Measurements from ENCODE around the gene TRIP12.
A peak's percentile ranks its signal among the peaks of the same experiment; 100 is the strongest.
"Not testable (repeated sequence)": the region's sequence is repeated elsewhere in the genome, so short reads cannot be mapped to it uniquely, and the experiment has no call there.

The TRIP12 gene

DNA sequence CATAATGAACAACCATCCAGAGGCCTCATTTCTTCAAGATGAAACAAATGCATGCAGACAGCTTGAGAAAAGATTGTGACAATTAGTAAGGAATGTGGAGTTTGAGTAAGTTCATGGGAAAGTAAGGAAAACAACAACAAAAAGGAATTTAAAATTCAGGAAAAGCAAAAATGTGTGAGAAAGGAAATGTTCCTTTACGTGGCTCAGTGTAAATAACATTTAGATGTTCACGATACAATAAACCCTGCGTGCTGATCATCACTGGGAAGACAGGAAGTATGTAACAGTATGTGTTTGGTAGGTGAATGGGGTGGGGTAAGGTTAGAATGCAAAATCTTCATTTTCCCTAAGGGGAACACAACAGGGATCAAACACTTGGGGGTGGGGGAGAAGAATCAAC lies 72.7 kb downstream of the TRIP12 start:
- no peak overlapping the region for H3K4me3 Mint-ChIP-seq
- H3K36me3 Mint-ChIP-seq (ENCODE audit: low read depth), result peaks cover 75% of the 10 kb centered on the region
- no peaks in the 10 kb centered on the region for H3K9me3 Mint-ChIP-seq
- H3K27ac Mint-ChIP-seq, result peak overlapping the region; percentile 18
- peaks cover 72% of the 10 kb centered on the region for H3K4me1 Mint-ChIP-seq (ENCODE audit: low read depth)
- DNase-seq, result no peak
- no peaks in the 10 kb centered on the region for H3K27me3 Mint-ChIP-seq

DNA sequence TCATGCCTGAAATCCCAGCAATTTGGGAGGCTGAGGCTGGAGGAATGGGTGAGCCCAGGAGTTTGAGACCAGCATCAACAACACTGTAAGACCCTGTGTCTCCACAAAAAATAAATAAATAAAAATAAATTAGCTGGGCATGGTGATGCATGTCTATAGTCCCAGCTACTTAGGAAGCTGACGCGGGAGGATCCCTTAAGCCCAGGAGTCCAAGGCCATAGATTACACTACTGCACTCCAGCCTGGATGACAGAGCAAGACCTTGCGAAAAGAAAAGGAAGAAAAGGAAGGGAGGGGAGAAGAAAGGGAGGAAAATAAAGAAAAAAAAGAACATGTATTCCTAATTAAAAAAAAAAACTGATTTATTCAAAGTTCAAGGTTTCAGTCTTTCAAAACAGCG lies 78.2 kb downstream of the TRIP12 start:
- H3K4me1 Mint-ChIP-seq (ENCODE audit: low read depth), result peaks cover 50% of the 10 kb centered on the region
- H3K4me3 Mint-ChIP-seq, result no peak overlapping the region
- H3K36me3 Mint-ChIP-seq (ENCODE audit: low read depth), result peaks cover 83% of the 10 kb centered on the region
- H3K27ac Mint-ChIP-seq, result no peak overlapping the region
- DNase-seq, result no peak
- no peaks in the 10 kb centered on the region for H3K9me3 Mint-ChIP-seq
- no peaks in the 10 kb centered on the region for H3K27me3 Mint-ChIP-seq

DNA sequence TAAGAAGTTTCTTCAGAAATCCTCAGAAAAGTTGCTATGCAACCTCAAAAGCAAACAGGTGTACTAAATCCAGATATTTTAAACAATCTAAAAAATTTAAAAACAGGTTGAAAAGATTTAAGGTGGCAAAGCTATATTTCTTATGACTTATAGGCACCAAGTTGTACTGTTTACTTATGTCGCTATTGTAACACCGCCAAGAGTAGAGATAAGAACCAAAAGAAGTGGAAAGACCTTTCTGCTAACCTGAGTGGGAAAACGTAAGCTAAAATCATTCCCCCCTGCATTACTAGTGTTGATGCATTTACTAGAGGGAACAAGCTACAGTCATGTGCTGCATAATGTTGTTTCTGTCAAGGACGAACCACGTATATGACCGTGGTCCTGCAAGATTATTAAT lies 83.1 kb downstream of the TRIP12 start:
- no peak for DNase-seq
- peaks cover 84% of the 10 kb centered on the region for H3K36me3 Mint-ChIP-seq (ENCODE audit: low read depth)
- H3K9me3 Mint-ChIP-seq, result no peaks in the 10 kb centered on the region
- no peak overlapping the region for H3K4me3 Mint-ChIP-seq
- peaks cover 64% of the 10 kb centered on the region for H3K4me1 Mint-ChIP-seq (ENCODE audit: low read depth)
- H3K27ac Mint-ChIP-seq, result no peak overlapping the region
- H3K27me3 Mint-ChIP-seq, result no peaks in the 10 kb centered on the region

DNA sequence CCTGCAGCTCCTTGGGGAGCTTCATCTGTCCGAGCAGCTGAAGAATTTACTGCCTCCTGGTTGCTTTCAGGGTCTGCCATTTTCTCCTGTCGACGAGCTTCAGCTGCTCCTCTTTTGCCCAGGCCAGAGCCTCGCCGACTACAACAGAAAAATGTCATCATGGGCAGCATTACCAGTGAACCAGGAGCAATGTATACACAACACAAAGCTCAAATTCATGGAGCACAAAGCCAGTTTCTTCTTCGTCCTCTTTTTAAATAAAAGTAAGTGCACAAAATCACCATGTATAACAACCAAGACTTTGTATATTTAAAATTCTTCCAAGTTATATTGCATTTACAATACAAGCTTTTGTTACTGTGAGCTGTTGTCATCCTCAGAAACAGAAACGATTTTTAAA lies 85.0 kb downstream of the TRIP12 start:
- peaks cover 69% of the 10 kb centered on the region for H3K4me1 Mint-ChIP-seq (ENCODE audit: low read depth)
- no peak overlapping the region for H3K4me3 Mint-ChIP-seq
- no peaks in the 10 kb centered on the region for H3K9me3 Mint-ChIP-seq
- peak overlapping the region; percentile 26 for H3K27ac Mint-ChIP-seq
- no peaks in the 10 kb centered on the region for H3K27me3 Mint-ChIP-seq
- H3K36me3 Mint-ChIP-seq (ENCODE audit: low read depth), result peaks cover 87% of the 10 kb centered on the region
- DNase-seq, result no peak

DNA sequence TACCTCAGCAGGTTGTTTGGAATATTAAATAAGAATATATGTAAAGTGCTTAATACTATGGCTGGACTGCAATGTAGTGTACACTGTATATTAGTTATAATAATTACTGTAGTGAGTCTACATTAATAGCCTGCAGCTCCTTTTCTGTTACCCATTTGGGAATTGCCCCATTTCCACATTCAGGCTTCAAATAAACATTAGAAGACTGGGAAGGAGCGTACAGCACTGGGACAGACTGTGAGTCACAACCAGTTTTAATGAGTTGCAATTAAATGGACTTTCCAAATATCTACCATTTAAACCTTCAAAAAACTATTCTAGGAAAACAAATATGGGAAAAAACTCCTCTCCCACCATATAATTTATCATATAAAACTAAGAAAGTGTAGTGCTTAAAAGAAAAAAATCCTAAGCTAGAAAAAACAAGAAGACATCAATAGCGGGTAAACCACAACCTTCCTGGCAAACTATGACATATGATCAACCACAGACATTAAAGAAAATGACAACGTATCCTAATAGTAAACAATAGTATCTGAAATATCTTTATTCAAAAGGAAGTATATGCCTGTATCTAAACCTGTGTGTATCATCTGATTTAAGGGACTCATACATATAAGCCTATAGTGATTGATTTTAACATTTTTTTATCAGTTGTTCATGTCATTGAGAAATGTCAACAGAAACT lies 86.1 kb downstream of the TRIP12 start:
- Mint-ChIP-seq H3K36me3 (ENCODE audit: low read depth) (peaks cover 87% of the 10 kb centered on the region), H3K4me1 (ENCODE audit: low read depth) (peaks cover 68% of the 10 kb centered on the region), H3K9me3 (no peaks in the 10 kb centered on the region), H3K27me3 (no peaks in the 10 kb centered on the region), H3K4me3 (no peak overlapping the region), H3K27ac (peak overlapping the region; percentile 19)
- DNase-seq, result no peak

DNA sequence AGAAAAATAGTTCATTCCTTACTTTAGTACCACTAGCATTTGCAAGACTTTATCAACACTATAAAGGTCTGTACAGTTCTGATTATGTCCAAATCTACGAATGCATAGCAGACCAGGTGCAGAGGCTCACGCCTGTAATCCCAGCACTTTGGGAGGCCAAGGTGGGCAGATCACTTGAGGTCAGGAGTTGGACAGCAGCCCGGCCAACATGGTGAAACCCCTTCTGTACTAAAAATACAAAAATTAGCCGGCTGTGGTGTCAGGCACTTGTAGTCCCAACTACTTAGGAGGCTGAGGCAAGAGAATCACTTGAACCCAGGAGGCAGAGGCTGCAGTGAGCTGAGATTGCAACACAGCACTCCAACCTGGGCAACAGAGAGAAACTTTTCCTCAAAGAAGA lies 87.4 kb downstream of the TRIP12 start:
- peaks cover 68% of the 10 kb centered on the region for H3K4me1 Mint-ChIP-seq (ENCODE audit: low read depth)
- peaks cover 86% of the 10 kb centered on the region for H3K36me3 Mint-ChIP-seq (ENCODE audit: low read depth)
- not testable (repeated sequence) for H3K4me3 Mint-ChIP-seq, DNase-seq, H3K27me3 Mint-ChIP-seq, H3K9me3 Mint-ChIP-seq, H3K27ac Mint-ChIP-seq

DNA sequence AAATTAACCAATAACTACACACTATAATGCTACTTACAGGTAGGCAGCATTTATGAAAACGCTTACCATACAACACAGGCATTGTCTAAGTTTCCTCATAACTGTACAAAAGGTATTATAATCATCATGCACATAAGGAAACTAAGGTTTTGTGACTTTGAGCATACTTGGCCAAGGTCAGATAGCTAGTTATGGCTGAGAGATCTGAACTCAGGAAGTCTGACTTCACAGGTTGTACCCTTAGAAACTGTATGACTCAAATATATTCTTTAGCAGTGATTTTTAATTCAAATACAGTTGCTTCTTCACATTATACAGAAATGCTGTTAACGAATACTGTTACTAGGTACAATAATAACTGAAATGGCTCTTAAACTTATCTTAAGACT lies 89.3 kb downstream of the TRIP12 start:
- Mint-ChIP-seq H3K27ac (peak overlapping the region; percentile 29), H3K9me3 (peaks cover under 1% of the 10 kb centered on the region), H3K36me3 (ENCODE audit: low read depth) (peaks cover 87% of the 10 kb centered on the region), H3K4me3 (no peak overlapping the region), H3K4me1 (ENCODE audit: low read depth) (peaks cover 59% of the 10 kb centered on the region), H3K27me3 (no peaks in the 10 kb centered on the region)
- DNase-seq, result no peak

DNA sequence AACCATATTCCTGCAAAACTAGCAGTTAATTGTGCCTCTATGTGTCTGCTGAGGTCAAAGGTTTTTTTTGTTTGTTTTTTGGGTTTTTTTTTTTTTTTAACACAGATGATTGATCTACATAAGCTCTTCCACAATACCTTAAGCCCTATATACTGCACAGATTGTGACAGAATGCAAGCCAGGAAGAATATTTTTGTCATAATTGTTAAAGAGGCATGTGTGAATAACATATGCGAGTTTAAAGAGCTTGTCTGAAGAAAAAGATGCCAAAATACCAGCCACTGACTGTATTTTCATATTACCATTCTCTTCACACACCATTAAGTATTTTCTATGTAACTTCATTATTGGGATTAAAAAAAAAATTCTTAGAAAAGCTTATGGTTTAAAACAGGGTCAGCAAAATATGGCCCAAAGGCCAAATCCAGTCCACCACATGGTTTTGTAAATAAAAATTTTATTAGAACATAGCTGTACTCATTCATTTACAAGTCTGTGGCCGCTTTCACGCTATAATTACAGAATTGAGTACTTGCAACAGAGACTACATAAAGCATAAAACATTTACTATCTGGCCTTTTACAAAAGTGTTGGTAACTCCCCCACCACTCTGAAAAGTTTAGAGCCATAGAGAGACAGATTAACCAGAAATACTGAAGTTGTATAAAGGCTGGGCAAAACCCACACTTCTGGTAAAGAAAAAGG lies 89.9 kb downstream of the TRIP12 start:
- DNase-seq, result no peak
- no peaks in the 10 kb centered on the region for H3K27me3 Mint-ChIP-seq
- peaks cover 84% of the 10 kb centered on the region for H3K36me3 Mint-ChIP-seq (ENCODE audit: low read depth)
- peak overlapping the region; percentile 29 for H3K27ac Mint-ChIP-seq
- peaks cover 54% of the 10 kb centered on the region for H3K4me1 Mint-ChIP-seq (ENCODE audit: low read depth)
- no peak overlapping the region for H3K4me3 Mint-ChIP-seq
- H3K9me3 Mint-ChIP-seq, result peaks cover 2% of the 10 kb centered on the region

DNA sequence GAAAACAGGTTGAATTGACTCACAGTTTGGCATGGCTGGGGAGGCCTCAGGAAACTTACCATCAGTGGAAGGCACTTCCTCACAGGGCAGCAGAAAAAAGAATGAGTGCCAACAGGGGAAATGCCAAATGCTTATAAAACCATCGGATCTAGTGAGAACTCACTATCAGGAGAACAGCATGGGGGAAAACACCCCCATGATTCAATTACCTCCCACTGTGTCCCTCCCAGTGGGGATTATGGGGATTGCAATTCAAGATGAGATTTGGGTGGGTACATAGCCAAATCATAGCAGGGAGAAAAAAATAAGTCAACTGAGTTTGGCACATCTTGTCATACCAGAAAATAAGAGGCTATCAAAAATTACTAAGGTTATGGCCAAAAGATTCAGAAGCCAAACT lies 96.3 kb downstream of the TRIP12 start:
- Mint-ChIP-seq H3K27ac (no peak overlapping the region), H3K27me3 (no peaks in the 10 kb centered on the region), H3K4me1 (ENCODE audit: low read depth) (peaks cover 29% of the 10 kb centered on the region), H3K9me3 (peaks cover 8% of the 10 kb centered on the region), H3K36me3 (ENCODE audit: low read depth) (peaks cover 85% of the 10 kb centered on the region), H3K4me3 (no peak overlapping the region)
- no peak for DNase-seq

DNA sequence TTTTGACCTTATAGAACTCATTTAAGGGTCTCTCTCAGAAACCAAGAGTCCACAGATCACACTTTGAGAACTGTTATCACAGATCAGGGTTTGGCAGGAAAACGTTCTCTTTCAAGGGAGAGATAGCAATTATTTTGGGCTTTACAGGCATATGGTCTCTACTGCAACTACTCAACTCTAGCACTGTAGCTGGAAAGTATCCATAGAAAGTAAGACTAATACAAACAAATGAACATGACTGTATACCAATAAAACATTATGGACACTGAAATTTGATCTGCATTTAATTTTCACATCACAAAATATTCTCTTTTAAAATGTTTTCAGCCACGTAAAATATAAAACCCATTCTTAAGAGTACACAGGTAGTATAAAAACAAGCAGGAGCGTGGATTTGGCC lies 100.5 kb downstream of the TRIP12 start:
- no peak for DNase-seq
- peak overlapping the region; percentile 59 for H3K27ac Mint-ChIP-seq
- H3K36me3 Mint-ChIP-seq (ENCODE audit: low read depth), result peaks cover 82% of the 10 kb centered on the region
- H3K9me3 Mint-ChIP-seq, result peaks cover 6% of the 10 kb centered on the region
- peak overlapping the region; percentile 13 for H3K4me3 Mint-ChIP-seq
- peaks cover 40% of the 10 kb centered on the region for H3K4me1 Mint-ChIP-seq (ENCODE audit: low read depth)
- H3K27me3 Mint-ChIP-seq, result no peaks in the 10 kb centered on the region

DNA sequence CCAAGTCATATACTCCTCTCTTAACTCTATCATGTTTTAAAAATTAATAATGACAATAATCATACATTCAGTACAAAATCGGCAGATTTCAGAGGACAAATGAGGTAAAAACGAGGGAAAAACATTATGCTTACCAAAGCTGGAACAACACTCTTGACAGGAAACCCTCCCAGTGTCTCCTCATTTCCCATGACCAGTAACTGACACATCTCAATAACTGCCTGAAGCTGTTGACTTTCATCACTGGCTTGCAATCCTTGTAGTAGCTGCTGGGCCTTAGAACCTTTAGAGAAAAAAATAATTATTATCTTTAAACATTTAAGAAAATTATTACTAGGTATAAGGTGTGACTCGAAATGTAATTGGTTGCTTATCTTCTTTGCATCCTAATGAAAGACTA lies 103.6 kb downstream of the TRIP12 start:
- Mint-ChIP-seq H3K4me3 (no peak overlapping the region), H3K9me3 (no peaks in the 10 kb centered on the region), H3K36me3 (ENCODE audit: low read depth) (peaks cover 84% of the 10 kb centered on the region), H3K4me1 (ENCODE audit: low read depth) (peaks cover 33% of the 10 kb centered on the region), H3K27ac (no peak overlapping the region), H3K27me3 (no peaks in the 10 kb centered on the region)
- DNase-seq, result no peak

DNA sequence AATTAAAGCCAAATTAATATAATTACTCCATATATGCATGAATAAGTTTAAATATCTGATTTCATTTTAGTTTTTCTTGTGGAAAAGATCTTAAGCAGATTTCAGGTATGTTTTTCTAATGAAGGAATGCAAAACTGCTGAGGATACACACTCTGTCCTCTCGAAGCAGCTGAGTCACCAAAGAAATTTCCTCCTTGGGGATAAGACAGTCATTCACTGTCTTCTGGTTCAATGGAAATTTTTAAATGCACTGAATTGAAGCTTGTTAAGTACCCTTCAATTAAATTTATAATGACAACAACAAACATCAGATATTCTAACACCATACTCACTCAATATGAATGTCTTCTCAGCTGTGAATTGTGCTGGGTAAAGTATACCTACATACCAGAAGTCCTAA lies 106.0 kb downstream of the TRIP12 start:
- no peaks in the 10 kb centered on the region for H3K9me3 Mint-ChIP-seq
- H3K4me3 Mint-ChIP-seq, result no peak overlapping the region
- H3K27me3 Mint-ChIP-seq, result no peaks in the 10 kb centered on the region
- peaks cover 77% of the 10 kb centered on the region for H3K36me3 Mint-ChIP-seq (ENCODE audit: low read depth)
- DNase-seq, result no peak
- H3K27ac Mint-ChIP-seq, result no peak overlapping the region
- H3K4me1 Mint-ChIP-seq (ENCODE audit: low read depth), result peaks cover 12% of the 10 kb centered on the region

DNA sequence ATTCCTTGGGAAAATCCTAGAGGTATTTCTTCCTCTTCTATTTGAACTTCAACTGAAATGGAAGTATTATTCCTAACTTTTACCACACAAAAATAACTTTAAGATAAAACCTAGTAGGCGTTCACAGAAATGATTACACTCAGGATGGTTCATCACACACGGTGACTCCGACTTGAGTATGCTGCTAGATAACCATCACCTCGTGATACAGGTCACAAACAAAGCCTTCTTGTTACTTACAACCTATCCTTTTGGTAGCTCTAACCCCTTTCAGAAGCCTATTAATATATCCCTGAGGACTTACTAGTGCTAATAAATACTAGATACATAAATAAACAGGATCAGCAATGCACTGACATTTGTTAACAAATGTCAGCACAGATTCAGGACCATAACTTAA lies 106.5 kb downstream of the TRIP12 start:
- Mint-ChIP-seq H3K27me3 (no peaks in the 10 kb centered on the region), H3K36me3 (ENCODE audit: low read depth) (peaks cover 80% of the 10 kb centered on the region)

DNA sequence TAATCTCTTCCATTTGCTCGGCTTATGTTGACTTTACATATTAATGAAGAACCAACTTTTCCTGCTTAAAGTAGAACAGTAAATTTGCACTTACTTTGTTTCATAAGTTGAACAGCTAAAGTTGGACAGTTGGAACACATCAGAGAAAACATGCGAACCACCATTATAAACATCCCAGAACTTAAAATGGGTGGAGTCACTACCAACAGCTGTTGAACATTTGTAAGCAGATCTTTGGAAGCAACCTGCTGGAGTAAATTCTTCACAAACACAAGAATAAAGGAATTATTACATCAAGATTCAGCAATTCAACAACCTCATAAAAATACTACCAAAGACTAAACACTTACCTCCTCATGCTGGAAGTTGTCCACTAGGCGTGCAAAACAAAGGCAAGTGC lies 111.0 kb downstream of the TRIP12 start:
- Mint-ChIP-seq H3K9me3 (no peaks in the 10 kb centered on the region), H3K4me1 (ENCODE audit: low read depth) (no peaks in the 10 kb centered on the region), H3K27ac (no peak overlapping the region), H3K36me3 (ENCODE audit: low read depth) (peaks cover 86% of the 10 kb centered on the region), H3K27me3 (no peaks in the 10 kb centered on the region), H3K4me3 (no peak overlapping the region)
- no peak for DNase-seq

More for the DNA sequence above, 106.5 kb downstream of the TRIP12 start:
- DNase-seq, result no peak
- Mint-ChIP-seq H3K4me3 (no peak overlapping the region), H3K4me1 (ENCODE audit: low read depth) (peaks cover 12% of the 10 kb centered on the region), H3K27ac (no peak overlapping the region), H3K9me3 (no peaks in the 10 kb centered on the region)

DNA sequence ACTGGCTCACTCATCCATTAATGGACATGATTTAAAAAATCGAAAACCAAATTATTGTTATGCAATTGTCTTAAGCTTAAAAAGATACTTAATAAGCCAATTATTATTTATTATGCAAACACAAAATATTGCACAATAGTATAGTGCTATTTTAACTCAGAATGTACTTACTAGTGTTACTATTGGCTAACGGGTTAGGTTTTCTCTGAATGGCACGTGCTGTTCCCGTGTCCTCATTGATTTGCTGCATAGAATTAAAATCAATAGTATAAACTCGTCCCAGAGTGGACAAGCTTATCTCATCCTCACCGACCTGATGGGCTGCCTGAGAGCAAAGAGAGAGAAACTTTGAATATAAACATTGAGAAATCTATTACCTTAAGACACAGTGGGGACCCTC lies 116.2 kb downstream of the TRIP12 start:
- H3K27ac Mint-ChIP-seq, result no peak overlapping the region
- no peaks in the 10 kb centered on the region for H3K27me3 Mint-ChIP-seq
- no peaks in the 10 kb centered on the region for H3K9me3 Mint-ChIP-seq
- peaks cover 95% of the 10 kb centered on the region for H3K36me3 Mint-ChIP-seq (ENCODE audit: low read depth)
- peaks cover 2% of the 10 kb centered on the region for H3K4me1 Mint-ChIP-seq (ENCODE audit: low read depth)
- no peak for DNase-seq
- no peak overlapping the region for H3K4me3 Mint-ChIP-seq
